ENCODE data around the gene C16orf89.
"Not testable (repeated sequence)": the region's sequence is repeated elsewhere in the genome, so short reads cannot be mapped to it uniquely, and the experiment has no call there.

C16orf89 gene

GRCh38 chr16:5060073-5060641 is 5.6 kb downstream of the C16orf89 start:
- DNase-seq (ENCODE audit: low spot score), result no peak

- DNase-seq (ENCODE audit: low spot score), result no peak
Measured at GRCh38 chr16:5059386-5060072, 6.2 kb downstream of the C16orf89 start.

- no peak for DNase-seq (ENCODE audit: low spot score)
Measured at GRCh38 chr16:5058476-5058875, 7.3 kb downstream of the C16orf89 start.

GRCh38 chr16:5056352-5056751 is 9.4 kb downstream of the C16orf89 start:
- peak; percentile 51 for DNase-seq (ENCODE audit: low spot score)

GRCh38 chr16:5054876-5055865 is 10.6 kb downstream of the C16orf89 start:
- DNase-seq (ENCODE audit: low spot score), result no peak

- no peak for DNase-seq (ENCODE audit: low spot score)
Measured at GRCh38 chr16:5046914-5047313, 18.8 kb downstream of the C16orf89 start.

- no peak for DNase-seq (ENCODE audit: low spot score)
Measured at GRCh38 chr16:5045499-5046115, 20.1 kb downstream of the C16orf89 start.

GRCh38 chr16:5044581-5044980 is 21.2 kb downstream of the C16orf89 start:
- not testable (repeated sequence) for DNase-seq (ENCODE audit: low spot score)

GRCh38 chr16:5044011-5044540 is 21.7 kb downstream of the C16orf89 start:
- no peak for DNase-seq (ENCODE audit: low spot score)

GRCh38 chr16:5042574-5043171 is 23.1 kb downstream of the C16orf89 start:
- no peak for DNase-seq (ENCODE audit: low spot score)

- DNase-seq (ENCODE audit: low spot score), result no peak
Measured at GRCh38 chr16:5041600-5042133, 24.1 kb downstream of the C16orf89 start.

GRCh38 chr16:5040451-5040850 is 25.3 kb downstream of the C16orf89 start:
- no peak for DNase-seq (ENCODE audit: low spot score)

GRCh38 chr16:5036228-5037156 is 29.3 kb downstream of the C16orf89 start:
- DNase-seq (ENCODE audit: low spot score), result no peak

- no peak for DNase-seq (ENCODE audit: low spot score)
Measured at GRCh38 chr16:5035909-5036227, 29.9 kb downstream of the C16orf89 start.

- no peak for DNase-seq (ENCODE audit: low spot score)
Measured at GRCh38 chr16:5034167-5034523, 31.6 kb downstream of the C16orf89 start.

GRCh38 chr16:5033256-5034166 is 32.2 kb downstream of the C16orf89 start, which contains the start of gene NAGPA:
Gene NAGPA, minus strand, starts transcription at chr16:5033935. Its CDS starts 21 bp downstream, at chr16:5033914.
- DNase-seq (ENCODE audit: low spot score), result peak; percentile 77

- DNase-seq (ENCODE audit: low spot score), result no peak
Measured at GRCh38 chr16:5032748-5033167, 33.0 kb downstream of the C16orf89 start.

- DNase-seq (ENCODE audit: low spot score), result no peak
Measured at GRCh38 chr16:5031601-5032000, 34.2 kb downstream of the C16orf89 start.

GRCh38 chr16:5030251-5030870 is 35.4 kb downstream of the C16orf89 start:
- no peak for DNase-seq (ENCODE audit: low spot score)

Data from hematopoietic multipotent progenitor cell treated with erythropoietin and hydrocortisone succinate and interleukin-3 and kit ligand, for 15 days (in vitro differentiated cells).